HG03060 (cell line): Measurements from ENCODE around the gene LFNG.

Experiments used
- ATAC-seq: cut with Tn5 transposase; IDR thresholded peaks from one replicate; pipeline ENCODE4 v1.9.1; 2021; ENCODE audit warnings: low read depth, moderate number of reproducible peaks; ENCODE audit not compliant: unreplicated experiment

The LFNG gene

GRCh38 chr7:2483494-2483893 is 36.1 kb upstream of the LFNG start:
- no peak for ATAC-seq

GRCh38 chr7:2484868-2485267 is 34.7 kb upstream of the LFNG start:
- no peak for ATAC-seq

GRCh38 chr7:2487586-2488271 is 31.8 kb upstream of the LFNG start:
- no peak for ATAC-seq

DNA sequence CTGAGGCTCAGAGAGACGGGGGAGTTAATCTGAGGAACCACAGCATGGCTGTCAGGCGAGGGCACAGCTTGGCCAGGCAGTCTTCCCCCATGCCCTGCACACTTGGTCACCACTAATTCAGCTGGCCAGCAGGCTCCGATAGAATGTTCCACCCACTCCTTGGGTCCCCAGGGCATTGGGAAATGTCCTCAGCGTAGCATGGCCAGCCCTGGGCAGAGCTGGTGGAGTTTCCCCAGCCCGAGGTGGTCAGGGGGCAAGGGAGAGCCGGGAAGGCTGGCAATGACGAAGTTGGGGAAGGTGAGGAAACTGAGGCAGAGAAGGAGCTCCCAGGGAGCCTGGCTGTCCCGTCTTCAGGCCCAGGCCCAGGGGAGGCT is 31.3 kb upstream of the LFNG start:
- ATAC-seq: no peak

DNA sequence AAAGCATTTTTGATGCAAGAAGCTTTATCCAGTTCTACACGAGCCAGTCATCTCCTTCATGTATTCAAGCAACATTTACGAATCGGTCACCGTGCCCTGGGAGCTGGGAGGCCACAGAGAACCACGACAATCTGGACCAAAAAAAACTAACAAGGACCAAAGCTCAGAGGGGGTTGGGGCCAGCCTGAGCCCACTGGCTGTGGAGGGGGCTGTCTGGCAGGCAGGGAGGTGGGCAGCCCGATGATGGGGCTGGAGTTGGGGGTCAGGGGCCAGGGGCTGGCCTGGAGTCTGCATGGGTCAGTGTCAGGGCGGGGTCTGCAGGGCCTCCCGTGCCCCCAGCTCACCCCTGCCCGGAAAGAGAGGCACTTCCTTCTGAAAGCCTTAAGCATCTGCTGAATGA is 30.9 kb upstream of the LFNG start:
- no peak for ATAC-seq

- no peak for ATAC-seq
Observed at GRCh38 chr7:2490181-2490651, 29.4 kb upstream of the LFNG start.

GRCh38 chr7:2492038-2492437 is 27.5 kb upstream of the LFNG start:
- no peak for ATAC-seq

- no peak for ATAC-seq
Observed at GRCh38 chr7:2493205-2494164, 26.1 kb upstream of the LFNG start.

- ATAC-seq: no peak
Observed at GRCh38 chr7:2494191-2495130, 25.1 kb upstream of the LFNG start.

- ATAC-seq: no peak
Observed at GRCh38 chr7:2495418-2496299, 23.9 kb upstream of the LFNG start.

DNA sequence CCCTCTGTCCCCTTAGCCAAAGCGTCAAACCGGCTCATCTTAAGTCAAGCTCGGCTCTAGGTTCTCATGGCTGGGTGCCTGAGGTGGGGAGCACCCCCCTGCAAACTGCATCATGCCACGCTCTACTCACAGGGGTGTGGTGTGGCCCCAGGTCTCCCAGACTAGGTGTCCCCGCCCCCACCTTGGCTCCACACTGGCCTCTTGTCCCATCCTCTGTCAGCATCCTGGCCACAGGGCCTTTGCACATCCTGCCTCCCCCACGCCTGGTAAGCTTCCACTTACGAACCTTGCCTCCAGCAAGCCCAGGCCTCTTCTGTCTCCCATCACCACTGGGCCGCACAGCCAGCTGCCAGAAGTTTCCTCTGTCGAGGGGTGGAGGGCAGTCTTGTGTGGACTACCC is 23.2 kb upstream of the LFNG start:
- no peak for ATAC-seq

DNA sequence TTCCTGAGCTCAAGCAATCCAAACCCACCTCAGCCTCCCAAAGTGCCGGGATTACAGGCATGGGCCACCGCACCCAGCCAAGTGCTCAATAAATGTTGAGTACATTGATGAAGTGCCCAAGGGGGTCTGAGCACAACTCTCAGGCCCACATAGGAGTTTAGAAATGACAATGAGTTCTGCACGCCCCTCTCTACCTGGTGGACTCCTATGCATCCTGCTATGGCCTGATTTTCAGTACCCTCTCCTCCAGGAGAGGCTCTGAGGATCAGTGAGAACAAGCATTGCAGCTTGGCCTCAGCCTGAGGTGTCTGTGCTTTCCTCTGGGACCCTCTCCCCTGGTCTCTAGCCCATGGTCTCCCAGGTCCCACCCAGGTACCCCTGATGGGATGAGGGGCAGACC is 22.5 kb upstream of the LFNG start:
- ATAC-seq: no peak

DNA sequence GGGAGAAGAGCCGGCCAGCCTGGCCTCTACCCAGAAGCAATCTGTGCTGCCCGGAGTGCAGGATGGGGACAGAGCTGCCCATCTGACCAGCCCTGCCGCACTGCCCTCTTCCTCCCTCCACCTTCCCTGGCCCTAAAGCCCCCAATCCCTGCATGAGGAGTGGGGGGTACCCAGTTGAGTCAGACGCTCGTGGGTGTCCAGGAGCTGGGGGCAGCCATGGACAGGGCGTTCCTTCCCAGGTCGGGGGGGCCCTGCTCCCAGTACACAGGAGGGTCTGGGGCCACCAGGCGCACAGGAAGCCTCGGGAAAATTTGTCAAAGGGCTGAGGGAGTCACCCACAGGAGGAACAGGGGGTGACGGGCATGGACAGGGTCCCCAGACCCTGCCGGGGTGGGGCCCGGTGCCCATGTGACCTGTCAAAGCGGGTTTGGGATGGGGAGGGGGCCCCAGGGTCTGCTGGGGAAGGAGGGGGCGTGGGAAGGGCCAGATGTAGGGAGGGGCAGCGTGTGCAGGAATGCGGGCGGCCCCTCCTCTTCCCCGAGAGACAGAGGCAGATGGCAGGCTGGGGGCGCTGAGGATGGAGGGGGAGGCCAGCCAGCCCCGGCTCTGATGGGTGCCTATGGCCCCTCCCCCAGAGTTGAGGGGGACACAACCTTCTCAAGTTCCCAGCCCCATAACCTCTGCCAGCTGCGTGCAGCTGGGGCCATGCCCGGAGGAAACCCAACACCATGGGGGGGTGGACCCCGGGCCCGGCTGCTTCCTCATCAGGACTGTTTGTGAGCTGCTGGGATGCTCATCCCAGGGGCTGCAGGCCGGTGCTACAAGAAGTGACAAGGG is 21.9 kb upstream of the LFNG start:
- ATAC-seq: no peak

- ATAC-seq: no peak
Observed at GRCh38 chr7:2498708-2499107, 20.9 kb upstream of the LFNG start.

- ATAC-seq: no peak
Observed at GRCh38 chr7:2499181-2499580, 20.4 kb upstream of the LFNG start.

GRCh38 chr7:2499719-2500430 is 19.7 kb upstream of the LFNG start:
- ATAC-seq: no peak

- ATAC-seq: no peak
Observed at GRCh38 chr7:2500701-2501100, 18.9 kb upstream of the LFNG start.

DNA sequence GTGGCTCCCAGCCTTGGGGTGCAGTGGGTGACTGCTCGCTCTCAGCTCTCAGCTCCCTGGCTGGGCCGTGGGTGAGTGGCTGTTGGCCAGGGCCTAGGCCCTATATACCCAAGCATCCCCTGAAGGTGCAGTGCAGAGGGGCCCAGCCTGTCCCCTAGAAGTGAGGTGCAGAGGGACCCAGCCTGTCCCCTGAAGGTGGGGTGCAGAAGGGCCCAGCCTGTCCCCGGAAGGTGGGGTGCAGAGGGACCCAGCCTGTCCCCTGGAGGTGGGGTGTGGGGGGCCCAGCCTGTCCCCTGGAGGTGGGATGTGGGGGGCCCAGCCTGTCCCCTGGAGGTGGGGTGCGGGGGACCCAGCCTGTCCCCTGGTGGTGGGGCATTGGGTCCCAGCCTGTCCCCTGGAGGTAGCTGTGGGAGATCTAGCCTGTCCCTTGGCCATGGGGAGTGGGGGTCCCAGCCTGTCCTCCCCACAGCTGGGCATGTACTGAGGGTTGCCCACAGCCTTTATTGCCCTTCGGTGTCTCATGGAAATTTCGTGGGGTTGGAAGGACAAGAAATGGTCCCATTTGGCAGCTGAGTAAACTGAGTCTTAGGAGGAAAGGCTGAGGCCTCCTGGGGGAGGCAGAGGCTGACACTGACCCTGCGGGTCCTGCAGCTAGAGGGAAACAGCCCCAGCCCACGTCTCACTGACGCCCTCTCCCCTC is 17.5 kb upstream of the LFNG start:
- ATAC-seq: no peak
